Progenitor cell of endocrine pancreas (in vitro differentiated cells): ENCODE measurements around the gene COPS3. TPM values are rescaled to one million over a fixed set of nuclear protein-coding genes. Genes with fewer than 3 reads are reported as not detected.
A peak's percentile ranks its signal among the peaks of the same experiment; 100 is the strongest.
"Not testable (repeated sequence)": the region's sequence is repeated elsewhere in the genome, so short reads cannot be mapped to it uniquely, and the experiment has no call there.

ENCODE experiments used
- DNase-seq: peaks from one replicate; pipeline ENCODE4 v3.0.0; 2021; ENCODE audit warnings: low spot score; ENCODE audit not compliant: unreplicated experiment
- H3K27ac Mint-ChIP-seq: 2 replicates; pipeline ENCODE4 v1.8.0; 2021; ENCODE audit warnings: mild to moderate bottlenecking, moderate library complexity, mixed read lengths
- H3K27me3 Mint-ChIP-seq: 2 replicates; pipeline ENCODE4 v1.8.0; 2021; ENCODE audit warnings: mixed read lengths
- H3K36me3 Mint-ChIP-seq: 2 replicates; pipeline ENCODE4 v1.8.0; 2022; ENCODE audit warnings: mixed read lengths; ENCODE audit not compliant: insufficient read depth
- H3K4me1 Mint-ChIP-seq: 2 replicates; pipeline ENCODE4 v1.8.0; 2021; ENCODE audit warnings: low read depth, mixed read lengths
- H3K4me3 Mint-ChIP-seq: 2 replicates; pipeline ENCODE4 v1.8.0; 2021; ENCODE audit warnings: low read depth, mild to moderate bottlenecking, moderate library complexity, mixed read lengths
- H3K9me3 Mint-ChIP-seq: 2 replicates; pipeline ENCODE4 v1.8.0; 2021; ENCODE audit warnings: low read depth, mixed read lengths
- CTCF ChIP-seq: fragments of 200-600 bp; sonication (generic); IDR thresholded peaks from one replicate; pipeline ENCODE4 v1.5.0; 2021; ENCODE audit warnings: antibody characterized with exemption, mild to moderate bottlenecking; ENCODE audit not compliant: unreplicated experiment
- total RNA-seq: library from RNA; stranded (reverse); gene quantifications from 2 replicates; pipeline ENCODE4 v1.2.1, GENCODE V29; 2021

Gene COPS3
- total RNA-seq, 1 donor from 2014 or later, result 61.5 TPM

GRCh38 chr17:17279316-17279715 is 1.7 kb downstream of the COPS3 start:
- H3K36me3 Mint-ChIP-seq, result peaks cover 3% of the 10 kb centered on the region
- DNase-seq, result no peak
- H3K9me3 Mint-ChIP-seq, result no peaks in the 10 kb centered on the region
- H3K27me3 Mint-ChIP-seq, result peaks cover 3% of the 10 kb centered on the region
- H3K4me1 Mint-ChIP-seq, result peaks cover 20% of the 10 kb centered on the region
- H3K27ac Mint-ChIP-seq, result peak overlapping the region; percentile 29
- H3K4me3 Mint-ChIP-seq, result peak overlapping the region; percentile 81
- no peak for TF ChIP-seq CTCF

- not testable (repeated sequence) for H3K36me3 Mint-ChIP-seq, H3K9me3 Mint-ChIP-seq, H3K4me3 Mint-ChIP-seq, DNase-seq, H3K27me3 Mint-ChIP-seq, H3K27ac Mint-ChIP-seq
- H3K4me1 Mint-ChIP-seq, result peaks cover 20% of the 10 kb centered on the region
Measured at GRCh38 chr17:17277431-17277830, 3.6 kb downstream of the COPS3 start.

- H3K4me1 Mint-ChIP-seq, result peaks cover 13% of the 10 kb centered on the region
- H3K4me3 Mint-ChIP-seq, result no peak overlapping the region
- no peak overlapping the region for H3K27ac Mint-ChIP-seq
- H3K27me3 Mint-ChIP-seq, result no peaks in the 10 kb centered on the region
- H3K9me3 Mint-ChIP-seq, result no peaks in the 10 kb centered on the region
- peaks cover 6% of the 10 kb centered on the region for H3K36me3 Mint-ChIP-seq
- no peak for DNase-seq
- no peak for TF ChIP-seq CTCF
Measured at GRCh38 chr17:17275971-17276370, 5.1 kb downstream of the COPS3 start.

GRCh38 chr17:17269926-17270773 is 10.9 kb downstream of the COPS3 start:
- no peak for DNase-seq
- Mint-ChIP-seq H3K4me1 (no peaks in the 10 kb centered on the region), H3K9me3 (no peaks in the 10 kb centered on the region), H3K36me3 (peaks cover 17% of the 10 kb centered on the region), H3K4me3 (no peak overlapping the region), H3K27me3 (no peaks in the 10 kb centered on the region), H3K27ac (no peak overlapping the region)
- TF ChIP-seq CTCF, result peak; percentile 46

GRCh38 chr17:17264430-17264829 is 16.6 kb downstream of the COPS3 start:
- no peak overlapping the region for H3K4me3 Mint-ChIP-seq
- no peak for DNase-seq
- no peaks in the 10 kb centered on the region for H3K27me3 Mint-ChIP-seq
- peaks cover 25% of the 10 kb centered on the region for H3K36me3 Mint-ChIP-seq
- TF ChIP-seq CTCF, result no peak
- no peaks in the 10 kb centered on the region for H3K9me3 Mint-ChIP-seq
- H3K27ac Mint-ChIP-seq, result no peak overlapping the region
- no peaks in the 10 kb centered on the region for H3K4me1 Mint-ChIP-seq

GRCh38 chr17:17258998-17259397 is 22.0 kb downstream of the COPS3 start:
- no peak for DNase-seq
- no peak for TF ChIP-seq CTCF
- H3K4me3 Mint-ChIP-seq, result no peak overlapping the region
- H3K36me3 Mint-ChIP-seq, result peaks cover 30% of the 10 kb centered on the region
- no peak overlapping the region for H3K27ac Mint-ChIP-seq
- H3K4me1 Mint-ChIP-seq, result no peaks in the 10 kb centered on the region
- no peaks in the 10 kb centered on the region for H3K9me3 Mint-ChIP-seq
- H3K27me3 Mint-ChIP-seq, result no peaks in the 10 kb centered on the region
